HFFc6 (cell line): ENCODE data around the gene HECTD4. TPM values are rescaled to one million over a fixed set of nuclear protein-coding genes. Genes with fewer than 3 reads are reported as not detected.
"Not testable (repeated sequence)": the region's sequence is repeated elsewhere in the genome, so short reads cannot be mapped to it uniquely, and the experiment has no call there.

Experiments used
- DNase-seq: peaks from one replicate; pipeline ENCODE4 v3.0.0-alpha.2; 2018
- H3K27ac Mint-ChIP-seq: 2 replicates; pipeline ENCODE4 v1.8.0; 2020; ENCODE audit warnings: mild to moderate bottlenecking, mixed read lengths
- H3K27me3 Mint-ChIP-seq: 2 replicates; pipeline ENCODE4 v1.8.0; 2021; ENCODE audit warnings: mild to moderate bottlenecking, moderate library complexity, mixed read lengths; ENCODE audit not compliant: insufficient read depth
- H3K36me3 Mint-ChIP-seq: 2 replicates; pipeline ENCODE4 v1.8.0; 2021; ENCODE audit warnings: low read depth, mixed read lengths
- H3K4me1 Mint-ChIP-seq: 2 replicates; pipeline ENCODE4 v1.8.0; 2020; ENCODE audit warnings: low read depth, mixed read lengths
- H3K4me3 Mint-ChIP-seq: 2 replicates; pipeline ENCODE4 v1.8.0; 2020; ENCODE audit warnings: mild to moderate bottlenecking, moderate library complexity, mixed read lengths
- H3K9me3 Mint-ChIP-seq: 2 replicates; pipeline ENCODE4 v1.8.0; 2020; ENCODE audit warnings: mild to moderate bottlenecking, mixed read lengths
- CTCF ChIP-seq: fragments of 200-600 bp; sonication (generic); IDR thresholded peaks from 2 replicates; pipeline ENCODE4 v1.5.0; 2021; ENCODE audit warnings: antibody characterized with exemption, mild to moderate bottlenecking
- microRNA-seq: library from miRNA; unstranded; fragments of <30 nt; microRNA quantifications from one replicate; pipeline ENCODE4, GENCODE V29; 2019
- total RNA-seq, 6 experiments: library from RNA; stranded (reverse); fragmentation: NEBNext Ultra II Directional; extraction: Animal tissue kit (Norgen Biotek cat#: 25700); gene quantifications; 2 replicates in 1 of 6; 3 replicates in 5 of 6; pipeline ENCODE4 v1.2.3, GENCODE V29; 2021

HECTD4 gene
- total RNA-seq, 6 experiments from 2014 or later = 15.7 to 22.5 (median 18.5) TPM

GRCh38 chr12:112115259-112116045 is 266.8 kb downstream of the HECTD4 start:
- Mint-ChIP-seq H3K36me3 (no peaks in the 10 kb centered on the region), H3K4me1 (peaks cover 28% of the 10 kb centered on the region), H3K27me3 (peaks cover 1% of the 10 kb centered on the region; the same call in 1 of the 2 replicates), H3K4me3 (no peak overlapping the region), H3K9me3 (no peaks in the 10 kb centered on the region), H3K27ac (no peak overlapping the region)
- no peak for DNase-seq
- no peak for TF ChIP-seq CTCF

- no peak for DNase-seq
- peaks cover 33% of the 10 kb centered on the region for H3K4me1 Mint-ChIP-seq
- no peak for TF ChIP-seq CTCF
- peaks cover 1% of the 10 kb centered on the region for H3K27me3 Mint-ChIP-seq
- no peak overlapping the region for H3K4me3 Mint-ChIP-seq
- no peak overlapping the region for H3K27ac Mint-ChIP-seq
- peaks cover 5% of the 10 kb centered on the region for H3K36me3 Mint-ChIP-seq
- no peaks in the 10 kb centered on the region for H3K9me3 Mint-ChIP-seq
Observed at GRCh38 chr12:112112409-112113133, 269.7 kb downstream of the HECTD4 start.

- H3K4me1 Mint-ChIP-seq = peaks cover 33% of the 10 kb centered on the region
- peaks cover 1% of the 10 kb centered on the region for H3K27me3 Mint-ChIP-seq
- no peak overlapping the region for H3K4me3 Mint-ChIP-seq
- no peak for TF ChIP-seq CTCF
- peaks cover 9% of the 10 kb centered on the region for H3K36me3 Mint-ChIP-seq
- no peak for DNase-seq
- H3K9me3 Mint-ChIP-seq = no peaks in the 10 kb centered on the region
- H3K27ac Mint-ChIP-seq = no peak overlapping the region
Observed at GRCh38 chr12:112111931-112112330, 270.3 kb downstream of the HECTD4 start.

GRCh38 chr12:112110787-112111662 is 271.2 kb downstream of the HECTD4 start:
- H3K9me3 Mint-ChIP-seq, H3K27ac Mint-ChIP-seq, H3K4me3 Mint-ChIP-seq, DNase-seq, H3K27me3 Mint-ChIP-seq: not testable (repeated sequence)
- Mint-ChIP-seq H3K4me1 (peaks cover 34% of the 10 kb centered on the region), H3K36me3 (peaks cover 11% of the 10 kb centered on the region)

Small RNA genes within 50 kb of the gene (microRNA-seq; reads per million reads assigned to microRNA genes)
- gene MIR6861 = not detected

Other genes with a start within 250 kb of the HECTD4 start
- 1,000 to 10,000 TPM; 1,282 to 1,468 (median 1,387) TPM for gene RPL6, start 27.2 kb upstream of the HECTD4 start, total RNA-seq
- 100 to 1,000 TPM; 132 to 160 (median 144) TPM for gene PTPN11, start 36.5 kb upstream of the HECTD4 start, total RNA-seq